ENCODE data around the gene TUT7.

TUT7 gene

GRCh38 chr9:86246752-86247161 lies 107.5 kb downstream of the TUT7 start:
- no peak for DNase-seq

DNA sequence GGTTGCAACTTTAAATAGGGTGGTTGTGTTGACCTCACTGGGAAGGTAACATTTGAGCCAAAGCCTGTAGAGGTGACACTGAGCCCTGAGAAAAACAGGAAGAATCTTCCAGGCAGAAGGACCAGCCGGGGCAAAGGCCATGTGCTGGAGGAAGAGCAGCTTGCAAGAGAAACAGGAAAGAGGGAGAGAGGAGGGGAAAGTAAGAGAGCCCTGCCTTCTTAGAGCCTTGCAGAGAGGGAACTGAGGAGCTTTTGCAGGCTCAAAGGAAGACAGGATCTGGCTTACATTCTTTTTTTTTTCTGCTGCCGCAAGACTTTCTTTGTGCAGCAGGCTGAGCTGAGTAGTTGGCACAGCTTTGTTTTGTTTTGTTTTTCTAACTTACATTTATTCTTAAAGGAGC lies 112.1 kb downstream of the TUT7 start:
- DNase-seq = no peak

DNA sequence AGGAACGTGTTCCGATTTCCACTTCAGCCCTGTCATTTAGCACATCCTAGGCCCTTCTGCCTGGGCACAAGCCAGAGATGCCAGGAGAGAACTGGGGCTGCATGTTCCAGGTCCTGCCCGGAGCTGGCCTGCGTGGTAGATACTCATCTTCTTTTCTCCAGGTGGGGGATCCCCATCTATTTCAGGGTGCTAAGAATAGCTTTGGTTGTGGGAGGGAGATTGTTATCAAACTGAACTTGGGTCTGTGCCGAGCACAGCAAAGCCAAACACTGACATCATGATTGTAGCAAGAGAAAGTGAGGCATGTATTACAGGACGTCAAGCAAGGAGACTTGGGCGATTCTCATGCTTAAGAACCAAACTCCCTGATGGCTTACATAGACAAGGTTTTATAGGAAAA lies 113.0 kb downstream of the TUT7 start:
- no peak for DNase-seq

DNA sequence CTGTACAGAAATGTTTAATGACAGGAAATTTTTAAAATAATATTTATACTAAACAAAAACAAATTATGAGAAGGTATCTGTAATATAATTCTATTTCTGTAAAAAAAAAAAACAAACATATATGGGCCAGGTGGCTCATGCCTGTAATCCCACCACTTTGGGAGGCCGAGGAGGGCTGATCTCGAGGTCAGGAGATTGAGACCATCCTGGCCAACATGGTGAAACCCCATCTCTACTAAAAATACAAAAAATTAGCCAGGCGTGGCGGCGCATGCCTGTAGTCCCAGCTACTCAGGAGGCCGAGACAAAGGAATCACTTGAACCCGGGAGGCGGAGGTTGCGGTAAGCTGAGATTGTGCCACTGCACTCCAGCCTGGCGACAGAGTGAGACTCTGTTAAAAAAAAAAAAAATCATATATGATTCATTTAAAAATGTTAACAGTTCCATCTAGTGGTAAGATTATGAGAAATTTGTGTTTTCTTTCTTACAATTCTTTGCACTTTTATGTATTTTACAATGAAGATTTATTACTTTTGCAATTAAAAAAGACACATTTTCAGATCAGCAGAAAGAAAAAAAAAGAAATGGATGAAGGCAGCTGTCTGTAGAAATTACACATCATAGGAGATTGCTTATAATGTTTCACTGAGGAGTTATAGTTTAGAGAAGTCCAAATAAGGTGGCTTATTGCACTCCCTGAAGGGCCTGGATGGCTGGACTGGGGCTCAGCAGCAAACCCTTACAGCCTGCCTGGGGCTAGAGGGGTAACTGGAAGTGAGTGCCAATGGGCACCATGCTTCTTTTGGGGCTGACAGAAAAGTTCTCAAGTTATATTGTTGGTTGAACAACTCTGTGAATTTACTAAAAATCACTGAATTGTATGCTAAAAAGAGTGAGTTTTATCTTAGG lies 115.1 kb downstream of the TUT7 start:
- peak; percentile 4 for DNase-seq

All from fibroblast of skin of right quadriceps (primary cell).